ENCODE measurements around the gene ANAPC1.

DNA sequence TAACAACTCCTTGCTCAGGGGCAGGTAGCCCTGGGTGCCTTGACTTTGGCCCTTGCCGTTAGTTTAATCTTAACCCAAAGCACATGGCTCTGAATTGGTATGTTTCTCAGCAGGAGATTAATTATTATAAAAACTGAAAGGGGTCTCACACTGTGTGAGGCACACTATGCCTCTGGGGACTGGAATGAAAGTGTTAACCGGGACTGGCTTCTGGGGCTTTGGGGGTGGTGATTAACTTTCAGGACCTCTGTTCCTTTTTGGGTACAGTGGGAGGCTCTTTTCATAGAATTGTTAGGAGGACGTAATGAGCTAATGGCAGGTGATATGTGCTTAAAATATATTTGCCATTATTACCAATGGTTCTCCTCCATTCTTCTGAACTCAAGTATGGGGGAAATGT lies 19.5 kb upstream of the ANAPC1 start:
- TF ChIP-seq EZH2 (IDR thresholded peaks at IDR 0.05) (no peak), FOXP2 (optimal IDR thresholded peaks at IDR 0.05; ENCODE audit: control extremely low read depth, extremely low read length, insufficient read depth) (no peak), POLR2AphosphoS5 (IDR thresholded peaks at IDR 0.05; ENCODE audit: borderline replicate concordance, low read depth, low read length) (no peak)

Data from SK-N-MC (cell line).